H1 (cell line): ENCODE measurements around the gene ZNF516. TPM values are rescaled to one million over a fixed set of nuclear protein-coding genes. Genes with fewer than 3 reads are reported as not detected.

Experiments used
- CTCF ChIA-PET: fragments of 300-600 bp; sonication (Branson Sonifier 250); formaldehyde crosslinking; loops from one replicate; lab custom pipeline; 2021; ENCODE audit not compliant: partially characterized antibody; lab: Charles Lee
- POLR2A ChIA-PET: fragments of 300-600 bp; sonication (Branson Sonifier 250); formaldehyde crosslinking; loops from one replicate; lab custom pipeline; 2021; ENCODE audit warnings: inconsistent platforms; ENCODE audit not compliant: partially characterized antibody; lab: Charles Lee
- DNase-seq, 2 experiments: peaks; one replicate each; pipeline versions ENCODE4 v3.0.0 to v3.0.0-alpha.2; 2010 to 2022; ENCODE audit warnings: low spot score in 2 of 2, low read depth in 1 of 2, mixed read lengths in 1 of 2
- FAIRE-seq: peaks from 2 replicates; lab custom pipeline; 2011; peaks lifted over from hg19 to GRCh38; lab: Jason Lieb, UNC
- H2AFZ ChIP-seq: 2 replicates; pipeline ENCODE4 v1.8.1; 2012; ENCODE audit warnings: low read length, inconsistent platforms
- H2AK5ac ChIP-seq: 2 replicates; pipeline ENCODE4 v1.6.1; 2013; ENCODE audit warnings: low read depth, low read length
- H2BK120ac ChIP-seq: replicated peaks from 2 replicates; pipeline ENCODE3; 2013; ENCODE audit warnings: low read depth, low read length, inconsistent platforms
- H2BK12ac ChIP-seq: 2 replicates; pipeline ENCODE4 v1.6.1; 2013; ENCODE audit warnings: low read depth, low read length
- H2BK15ac ChIP-seq: 2 replicates; pipeline ENCODE4 v1.6.1; 2013; ENCODE audit warnings: low read length
- H2BK20ac ChIP-seq: 2 replicates; pipeline ENCODE4 v1.6.1; 2013; ENCODE audit warnings: low read length
- H2BK5ac ChIP-seq: 2 replicates; pipeline ENCODE4 v1.6.1; 2013; ENCODE audit warnings: low read depth, low read length
- H3K14ac ChIP-seq: 2 replicates; pipeline ENCODE4 v1.6.1; 2013; ENCODE audit warnings: inconsistent platforms; ENCODE audit not compliant: insufficient read length
- H3K18ac ChIP-seq: 2 replicates; pipeline ENCODE4 v1.6.1; 2013; ENCODE audit warnings: low read length; ENCODE audit errors: extremely low read depth
- H3K23ac ChIP-seq: 2 replicates; pipeline ENCODE4 v1.6.1; 2013; ENCODE audit warnings: inconsistent platforms; ENCODE audit not compliant: insufficient read length
- H3K23me2 ChIP-seq: 2 replicates; pipeline ENCODE4 v1.6.1; 2013; ENCODE audit warnings: low read depth, low read length
- H3K27ac ChIP-seq: 2 replicates; pipeline ENCODE4 v1.6.1; 2011; ENCODE audit warnings: low read depth, low read length, inconsistent platforms
- H3K27me3 ChIP-seq, 4 experiments: replicated peaks in 1 of 4; 1 replicate in 1 of 4; 2 replicates in 3 of 4; pipeline versions ENCODE4 v1.6.1 to v1.8.1; 2011 to 2013; ENCODE audit warnings: low read length in 3 of 4, mild to moderate bottlenecking in 3 of 4, inconsistent platforms in 2 of 4, mixed read lengths in 2 of 4, moderate library complexity in 1 of 4; ENCODE audit not compliant: control insufficient read depth in 3 of 4, insufficient read depth in 3 of 4; ENCODE audit errors: extremely low read depth in 1 of 4
- H3K36me3 ChIP-seq, 4 experiments: 2 replicates each; pipeline versions ENCODE4 v1.6.1 to v1.8.1; 2011 to 2013; ENCODE audit warnings: mild to moderate bottlenecking in 4 of 4, low read length in 3 of 4, moderate library complexity in 2 of 4, control low read depth in 1 of 4, inconsistent platforms in 1 of 4; ENCODE audit not compliant: insufficient read depth in 4 of 4, control insufficient read depth in 2 of 4
- H3K4ac ChIP-seq: replicated peaks from 2 replicates; pipeline ENCODE3; 2013; ENCODE audit warnings: low read length, low read depth, mixed read lengths, inconsistent platforms; ENCODE audit not compliant: insufficient read length
- H3K4me1 ChIP-seq, 4 experiments: replicated peaks in 1 of 4; 1 replicate in 1 of 4; 2 replicates in 3 of 4; pipeline versions ENCODE4 v1.6.1 to v1.8.1; 2011 to 2013; ENCODE audit warnings: low read length in 3 of 4, inconsistent platforms in 2 of 4, mixed read lengths in 1 of 4; ENCODE audit not compliant: insufficient read depth in 4 of 4, control insufficient read depth in 3 of 4
- H3K4me2 ChIP-seq, 2 experiments: 2 replicates each; pipeline versions ENCODE4 v1.6.1 to v1.8.1; 2011 to 2013; ENCODE audit warnings: low read depth in 2 of 2, low read length in 2 of 2, control low read depth in 1 of 2, inconsistent platforms in 1 of 2, mild to moderate bottlenecking in 1 of 2; ENCODE audit not compliant: insufficient read depth in 1 of 2
- H3K4me3 ChIP-seq, 4 experiments: fragments of 200-600, 300-600 bp in 1 of 4; sonication (generic), shearing (Covaris generic), sonication (Bioruptor Twin) in 1 of 4; 2 replicates each; pipeline versions ENCODE4 v1.5.1 to v1.8.1; 2011 to 2016; ENCODE audit warnings: low read length in 4 of 4, low read depth in 3 of 4, control low read depth in 2 of 4, inconsistent platforms in 2 of 4, mild to moderate bottlenecking in 2 of 4, mixed read lengths in 1 of 4, moderate library complexity in 1 of 4; ENCODE audit not compliant: insufficient read depth in 2 of 4; ENCODE audit errors: extremely low read depth in 1 of 4
- H3K56ac ChIP-seq: replicated peaks from 2 replicates; pipeline ENCODE3; 2013; ENCODE audit warnings: low read depth, mild to moderate bottlenecking, mixed read lengths, low read length, inconsistent platforms; ENCODE audit not compliant: insufficient read length
- H3K79me1 ChIP-seq: 2 replicates; pipeline ENCODE4 v1.6.1; 2013; ENCODE audit warnings: low read depth, low read length, control low read depth
- H3K79me2 ChIP-seq, 2 experiments: 2 replicates each; pipeline versions ENCODE4 v1.6.1 to v1.8.1; 2012 to 2013; ENCODE audit warnings: low read length in 2 of 2, mild to moderate bottlenecking in 2 of 2, inconsistent platforms in 1 of 2; ENCODE audit not compliant: insufficient read depth in 2 of 2, control insufficient read depth in 1 of 2
- H3K9ac ChIP-seq, 4 experiments: replicated peaks in 1 of 4; 1 replicate in 1 of 4; 2 replicates in 3 of 4; pipeline versions ENCODE4 v1.6.1 to v1.8.1; 2011 to 2013; ENCODE audit warnings: low read depth in 3 of 4, low read length in 3 of 4, control low read depth in 2 of 4, mild to moderate bottlenecking in 2 of 4, moderate library complexity in 2 of 4, inconsistent platforms in 1 of 4; ENCODE audit errors: extremely low read depth in 1 of 4
- H3K9me3 ChIP-seq, 2 experiments: 2 replicates each; pipeline versions ENCODE4 v1.6.1 to v1.8.1; 2012 to 2013; ENCODE audit warnings: mild to moderate bottlenecking in 2 of 2, moderate library complexity in 2 of 2, control low read depth in 1 of 2, inconsistent platforms in 1 of 2, low read depth in 1 of 2, low read length in 1 of 2, mixed read lengths in 1 of 2; ENCODE audit not compliant: insufficient read depth in 2 of 2
- H4K20me1 ChIP-seq, 2 experiments: replicated peaks in 1 of 2; 2 replicates each; pipeline versions ENCODE3 to v1.8.1; 2011 to 2013; ENCODE audit warnings: inconsistent platforms in 2 of 2, low read length in 2 of 2, mild to moderate bottlenecking in 1 of 2; ENCODE audit not compliant: insufficient read depth in 2 of 2, control insufficient read depth in 1 of 2
- H4K5ac ChIP-seq: 2 replicates; pipeline ENCODE4 v1.6.1; 2013; ENCODE audit warnings: low read length, low read depth, mixed read lengths, inconsistent platforms; ENCODE audit not compliant: insufficient read length
- H4K8ac ChIP-seq: 2 replicates; pipeline ENCODE4 v1.8.0; 2013; ENCODE audit warnings: mild to moderate bottlenecking, moderate library complexity, low read length, inconsistent platforms; ENCODE audit not compliant: insufficient read depth; ENCODE audit errors: extremely low read depth
- H4K91ac ChIP-seq: replicated peaks from 2 replicates; pipeline ENCODE3; 2013; ENCODE audit warnings: low read length, mixed read lengths, inconsistent platforms; ENCODE audit not compliant: insufficient read length
- CHD1 ChIP-seq: IDR thresholded peaks from 2 replicates; pipeline ENCODE4 v1.6.1; 2012; ENCODE audit warnings: low read depth, low read length, improper control_type of control experiment
- CHD2 ChIP-seq: IDR thresholded peaks from 2 replicates; pipeline ENCODE4 v1.6.1; 2012; ENCODE audit warnings: low read length, improper control_type of control experiment
- RXRA ChIP-seq: IDR thresholded peaks from 2 replicates; pipeline ENCODE4 v1.6.1; 2011; ENCODE audit warnings: low read depth, mild to moderate bottlenecking, low read length, moderate library complexity; ENCODE audit not compliant: insufficient read depth
- SIN3A ChIP-seq, 2 experiments: IDR thresholded peaks in 1 of 2; conservative IDR thresholded peaks in 1 of 2; 2 replicates each; pipeline ENCODE4 v1.6.1; 2011 to 2012; ENCODE audit warnings: low read length in 2 of 2, improper control_type of control experiment in 1 of 2, low read depth in 1 of 2, mild to moderate bottlenecking in 1 of 2
- SIX5 ChIP-seq: IDR thresholded peaks from 2 replicates; pipeline ENCODE4 v1.6.1; 2011; ENCODE audit warnings: mild to moderate bottlenecking, low read depth, low read length
- WGBS, 2 experiments: shearing (Covaris generic) in 1 of 2; methylation state at CpG; one replicate each; pipeline versions ENCODE4 v1.1.6 to v1.1.7; 2013 to 2015; ENCODE audit warnings: low lambda C conversion rate in 2 of 2, mixed read lengths in 2 of 2, inconsistent platforms in 1 of 2, low coverage in 1 of 2, missing lambda C conversion rate in 1 of 2; ENCODE audit not compliant: insufficient replicate concordance in 2 of 2, insufficient coverage in 1 of 2, insufficient read length in 1 of 2; ENCODE audit errors: extremely low coverage in 1 of 2, missing lambda C conversion rate in 1 of 2; 5-methylcytosine and 5-hydroxymethylcytosine counted together
- polyA plus RNA-seq, 7 experiments: library from polyadenylated mRNA; depleted of rRNA in 3 of 7; stranded (reverse) in 5 of 7; unstranded in 2 of 7; fragments of >200 nt in 5 of 7; fragments of 200-250 nt in 2 of 7; gene quantifications; 1 replicate in 5 of 7; 2 replicates in 1 of 7; 4 replicates in 1 of 7; pipeline versions ENCODE4 v1.2.1 to v1.2.3, GENCODE V29; 2011 to 2013; ENCODE audit warnings: missing spikeins in 2 of 7, mixed read lengths in 2 of 7
- total RNA-seq: library from RNA; stranded (reverse); fragmentation: NEBNext Ultra II Directional; extraction: Animal tissue kit (Norgen Biotek cat#: 25700); gene quantifications from 2 replicates; pipeline ENCODE4 v1.2.1, GENCODE V29; 2021
- TF ChIP-seq, protein P1 (sequence below): IDR thresholded peaks from 2 replicates; pipeline ENCODE4 v1.6.1; 2012; ENCODE audit warnings: low read length, inconsistent platforms
- TF ChIP-seq, protein P2 (sequence below): IDR thresholded peaks from 2 replicates; pipeline ENCODE4 v1.6.1; 2011; ENCODE audit warnings: low read length, improper control_type of control experiment

ZNF516 gene
- total and polyA plus RNA-seq, 2 of the 8 experiments (the other 6 are each of a cell fraction or from before 2014, with no cell fraction given) = 7.3 to 17.0 TPM

DNA sequence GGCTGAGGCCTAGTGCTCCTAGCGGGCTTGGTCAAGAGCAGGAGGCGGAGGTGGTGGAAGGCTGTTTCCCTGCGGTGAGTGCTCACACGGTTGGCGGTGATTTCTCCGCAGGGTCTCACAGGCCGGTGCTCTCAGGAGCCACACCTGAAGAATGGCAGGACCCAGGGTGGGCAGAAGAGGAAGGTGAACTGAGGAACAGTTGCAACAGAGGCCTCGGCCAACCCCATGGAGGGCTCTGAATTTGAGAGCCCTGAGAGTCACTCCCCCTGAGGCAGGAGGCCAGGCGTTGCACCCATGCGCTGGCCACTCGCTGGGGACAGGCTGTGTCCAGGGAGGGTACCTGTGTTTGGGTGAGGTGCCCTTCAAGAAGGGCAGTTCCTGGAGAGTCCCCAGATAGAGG lies 35.3 kb upstream of the ZNF516 start:
- Histone ChIP-seq H2AK5ac (no peak overlapping the region), H3K4me2 (no peak overlapping the region), H3K56ac (no peak overlapping the region), H3K18ac (no peak overlapping the region), H3K9ac (no peak overlapping the region), H3K4me1 (peaks cover 0 to 13% (median 4%) of the 10 kb centered on the region in 4 experiments), H3K79me1 (no peaks in the 10 kb centered on the region), H2BK20ac (no peak overlapping the region), H3K36me3 (no peaks in the 10 kb centered on the region), H4K20me1 (no peaks in the 10 kb centered on the region), H3K9me3 (no peaks in the 10 kb centered on the region), H2BK120ac (no peak overlapping the region), H3K27me3 (peaks cover 0 to 5% (median 0%) of the 10 kb centered on the region in 4 experiments; a peak in 1 of 7 replicates), H3K79me2 (no peaks in the 10 kb centered on the region), H3K27ac (no peak overlapping the region), H3K23me2 (no peaks in the 10 kb centered on the region), H3K4me3 (no peak overlapping the region), H3K4ac (no peak overlapping the region), H2BK15ac (no peak overlapping the region), H3K23ac (no peak overlapping the region), H4K8ac (no peak overlapping the region), H3K14ac (no peak overlapping the region), H2BK5ac (no peak overlapping the region), H2AFZ (no peak overlapping the region), H4K91ac (no peak overlapping the region), H2BK12ac (no peak overlapping the region), H4K5ac (no peak overlapping the region)
- no peak for FAIRE-seq
- CTCF ChIA-PET = no interaction called here
- POLR2A ChIA-PET = no interaction called here
- WGBS, 2 experiments = 86% methylated on average over 11 of the region's 11 CpGs; no CpG with 5 or more reads in 1 of the 2 experiments
- no peak for DNase-seq
- TF ChIP-seq SIX5 (no peak), SIN3A (conservative IDR thresholded peaks at IDR 0.05 in 1 of 2, IDR thresholded peaks at IDR 0.05 in 1 of 2; ENCODE audit: low read depth in 1 of 2, low read length in 2 of 2) (no peak), CHD2 (no peak), RXRA (no peak), CHD1 (no peak)
- TF ChIP-seq, protein P1, sequence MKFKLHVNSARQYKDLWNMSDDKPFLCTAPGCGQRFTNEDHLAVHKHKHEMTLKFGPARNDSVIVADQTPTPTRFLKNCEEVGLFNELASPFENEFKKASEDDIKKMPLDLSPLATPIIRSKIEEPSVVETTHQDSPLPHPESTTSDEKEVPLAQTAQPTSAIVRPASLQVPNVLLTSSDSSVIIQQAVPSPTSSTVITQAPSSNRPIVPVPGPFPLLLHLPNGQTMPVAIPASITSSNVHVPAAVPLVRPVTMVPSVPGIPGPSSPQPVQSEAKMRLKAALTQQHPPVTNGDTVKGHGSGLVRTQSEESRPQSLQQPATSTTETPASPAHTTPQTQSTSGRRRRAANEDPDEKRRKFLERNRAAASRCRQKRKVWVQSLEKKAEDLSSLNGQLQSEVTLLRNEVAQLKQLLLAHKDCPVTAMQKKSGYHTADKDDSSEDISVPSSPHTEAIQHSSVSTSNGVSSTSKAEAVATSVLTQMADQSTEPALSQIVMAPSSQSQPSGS = no peak
- TF ChIP-seq, protein P2, sequence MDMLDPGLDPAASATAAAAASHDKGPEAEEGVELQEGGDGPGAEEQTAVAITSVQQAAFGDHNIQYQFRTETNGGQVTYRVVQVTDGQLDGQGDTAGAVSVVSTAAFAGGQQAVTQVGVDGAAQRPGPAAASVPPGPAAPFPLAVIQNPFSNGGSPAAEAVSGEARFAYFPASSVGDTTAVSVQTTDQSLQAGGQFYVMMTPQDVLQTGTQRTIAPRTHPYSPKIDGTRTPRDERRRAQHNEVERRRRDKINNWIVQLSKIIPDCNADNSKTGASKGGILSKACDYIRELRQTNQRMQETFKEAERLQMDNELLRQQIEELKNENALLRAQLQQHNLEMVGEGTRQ = no peak
